SK-N-SH treated with all-trans-retinoic acid at 6 μM for 48 hours (cell line): Measurements from ENCODE around the gene AGAP1.

Experiments
- ATAC-seq: fragments of 200-7000 bp; cut with Tn5 transposase; 3 replicates; pipeline ENCODE4 v1.9.1; 2020; ENCODE audit warnings: mild to moderate bottlenecking, moderate library complexity
- ARNTL ChIP-seq: fragments of 450-650 bp; formaldehyde crosslinking; IDR thresholded peaks from 2 replicates; pipeline ENCODE4 v1.5.0; 2020; ENCODE audit warnings: low read depth, mild to moderate bottlenecking, moderate library complexity, borderline replicate concordance
- BACH2 ChIP-seq: fragments of 250-450 bp; sonication (Bioruptor Pico); IDR thresholded peaks from 2 replicates; pipeline ENCODE4 v1.9.0; 2021; ENCODE audit warnings: mild to moderate bottlenecking, borderline replicate concordance
- CREB5 ChIP-seq: fragments of 250-450 bp; sonication (Bioruptor Pico); IDR thresholded peaks from 2 replicates; pipeline ENCODE4 v1.5.1; 2020; ENCODE audit warnings: low read depth, mild to moderate bottlenecking, moderate library complexity
- CSDC2 ChIP-seq: fragments of 250-450 bp; sonication (Bioruptor Pico); IDR thresholded peaks from 2 replicates; pipeline ENCODE4 v1.5.0; 2020; ENCODE audit warnings: mild to moderate bottlenecking, moderate library complexity
- CSRNP3 ChIP-seq: fragments of 250-450 bp; sonication (Bioruptor Pico); IDR thresholded peaks from 2 replicates; pipeline ENCODE4 v1.5.1; 2021; ENCODE audit warnings: mild to moderate bottlenecking, moderate library complexity
- ESRRG ChIP-seq: fragments of 250-450 bp; sonication (Bioruptor Pico); IDR thresholded peaks from 2 replicates; pipeline ENCODE4 v1.6.1; 2021; ENCODE audit warnings: mild to moderate bottlenecking
- GLIS3 ChIP-seq: fragments of 250-450 bp; sonication (Bioruptor Pico); IDR thresholded peaks from 2 replicates; pipeline ENCODE4 v1.5.0; 2020; ENCODE audit warnings: mild to moderate bottlenecking, moderate library complexity
- ISL1 ChIP-seq: fragments of 250-450 bp; sonication (Bioruptor Pico); IDR thresholded peaks from 2 replicates; pipeline ENCODE4 v2.1.2; 2022; ENCODE audit warnings: mild to moderate bottlenecking, moderate library complexity
- OSR1 ChIP-seq: fragments of 250-450 bp; sonication (Bioruptor Pico); IDR thresholded peaks from 2 replicates; pipeline ENCODE4 v1.8.0; 2022; ENCODE audit warnings: moderate library complexity, mild to moderate bottlenecking, inconsistent platforms
- PATZ1 ChIP-seq: fragments of 250-450 bp; sonication (Bioruptor Pico); IDR thresholded peaks from 2 replicates; pipeline ENCODE4 v1.8.0; 2020; ENCODE audit warnings: mild to moderate bottlenecking, moderate library complexity, borderline replicate concordance
- POU6F1 ChIP-seq: fragments of 250-450 bp; sonication (Bioruptor Pico); IDR thresholded peaks from 2 replicates; pipeline ENCODE4 v1.8.0; 2021; ENCODE audit warnings: low read depth, mild to moderate bottlenecking, moderate library complexity, borderline replicate concordance
- PPARA ChIP-seq: fragments of 250-450 bp; sonication (Bioruptor Pico); IDR thresholded peaks from 2 replicates; pipeline ENCODE4 v1.5.0; 2020; ENCODE audit warnings: mild to moderate bottlenecking, borderline replicate concordance
- RARB ChIP-seq: fragments of 250-450 bp; sonication (Bioruptor Pico); IDR thresholded peaks from 2 replicates; pipeline ENCODE4 v1.8.0; 2021; ENCODE audit warnings: mild to moderate bottlenecking, moderate library complexity
- SNAI2 ChIP-seq: fragments of 250-450 bp; sonication (Bioruptor Pico); IDR thresholded peaks from 2 replicates; pipeline ENCODE4 v1.5.0; 2020; ENCODE audit warnings: mild to moderate bottlenecking, moderate library complexity
- TCF4 ChIP-seq: fragments of 250-450 bp; sonication (Bioruptor Pico); IDR thresholded peaks from 2 replicates; pipeline ENCODE4 v1.8.0; 2021; ENCODE audit warnings: mild to moderate bottlenecking, moderate library complexity, borderline replicate concordance
- TOX ChIP-seq: fragments of 250-450 bp; sonication (Bioruptor Pico); IDR thresholded peaks from 2 replicates; pipeline ENCODE4 v1.8.0; 2021; ENCODE audit warnings: mild to moderate bottlenecking, moderate library complexity, borderline replicate concordance
- TSHZ2 ChIP-seq: fragments of 250-450 bp; sonication (Bioruptor Pico); IDR thresholded peaks from 2 replicates; pipeline ENCODE4 v1.5.0; 2020; ENCODE audit warnings: mild to moderate bottlenecking, moderate library complexity
- ZC3H10 ChIP-seq: fragments of 250-450 bp; sonication (Bioruptor Pico); IDR thresholded peaks from 2 replicates; pipeline ENCODE4 v1.5.1; 2021; ENCODE audit warnings: mild to moderate bottlenecking, moderate library complexity
- ZFP3 ChIP-seq: fragments of 250-450 bp; sonication (Bioruptor Pico); IDR thresholded peaks from 2 replicates; pipeline ENCODE4 v1.5.0; 2020; ENCODE audit warnings: mild to moderate bottlenecking, moderate library complexity
- ZFP30 ChIP-seq: fragments of 450-650 bp; formaldehyde crosslinking; IDR thresholded peaks from 2 replicates; pipeline ENCODE4 v1.5.0; 2022; ENCODE audit warnings: mild to moderate bottlenecking, moderate library complexity
- ZNF70 ChIP-seq: fragments of 450-650 bp; formaldehyde crosslinking; IDR thresholded peaks from 2 replicates; pipeline ENCODE4 v1.5.0; 2020; ENCODE audit warnings: mild to moderate bottlenecking, moderate library complexity
- ZNF8 ChIP-seq: fragments of 450-650 bp; formaldehyde crosslinking; IDR thresholded peaks from 2 replicates; pipeline ENCODE4 v1.5.0; 2020; ENCODE audit warnings: mild to moderate bottlenecking, moderate library complexity

Gene AGAP1

GRCh38 chr2:235493775-235494715 is at the start of gene AGAP1:
AGAP1 (plus strand) TSS chr2:235494043.
- peak; percentile 85 for ATAC-seq
- TF ChIP-seq CREB5 (CRISPR knock-in tag), result no peak
- no peak for TF ChIP-seq PATZ1 (CRISPR knock-in tag)
- TF ChIP-seq ZNF8 (CRISPR knock-in tag), result no peak
- TF ChIP-seq ZFP30 (CRISPR knock-in tag), result no peak
- no peak for TF ChIP-seq TOX (CRISPR knock-in tag)
- no peak for TF ChIP-seq SNAI2 (CRISPR knock-in tag)
- TF ChIP-seq BACH2 (CRISPR knock-in tag), result no peak
- TF ChIP-seq GLIS3 (CRISPR knock-in tag), result no peak
- no peak for TF ChIP-seq ARNTL (CRISPR knock-in tag)
- TF ChIP-seq CSRNP3 (CRISPR knock-in tag), result no peak
- no peak for TF ChIP-seq PPARA (CRISPR knock-in tag)
- no peak for TF ChIP-seq POU6F1 (CRISPR knock-in tag)
- TF ChIP-seq ZFP3 (CRISPR knock-in tag), result no peak
- no peak for TF ChIP-seq CSDC2
- TF ChIP-seq ZC3H10, result no peak
- TF ChIP-seq ISL1 (CRISPR knock-in tag), result no peak
- no peak for TF ChIP-seq TCF4 (CRISPR knock-in tag)
- TF ChIP-seq ZNF70 (CRISPR knock-in tag), result no peak
- TF ChIP-seq OSR1 (CRISPR knock-in tag), result no peak

GRCh38 chr2:235444101-235444597 is 49.7 kb upstream of the AGAP1 start:
- TF ChIP-seq ARNTL (CRISPR knock-in tag) (no peak), ZC3H10 (no peak), TSHZ2 (CRISPR knock-in tag) (no peak), RARB (CRISPR knock-in tag) (no peak), ZNF8 (CRISPR knock-in tag) (no peak), ESRRG (CRISPR knock-in tag) (no peak), TOX (CRISPR knock-in tag) (no peak), SNAI2 (CRISPR knock-in tag) (no peak), OSR1 (CRISPR knock-in tag) (no peak), ZFP30 (CRISPR knock-in tag) (no peak)
- ATAC-seq, result no peak
